D721Med (cell line): ENCODE results near the gene FTO.

Experiments used
- DNase-seq: peaks from one replicate; pipeline ENCODE4 v3.0.0; 2011; ENCODE audit warnings: low spot score; ENCODE audit not compliant: insufficient read length
- FAIRE-seq: peaks from 2 replicates; lab custom pipeline; 2011; peaks lifted over from hg19 to GRCh38; lab: Jason Lieb, UNC
- CTCF ChIP-seq: IDR thresholded peaks from 2 replicates; pipeline ENCODE4 v1.5.1; 2012; ENCODE audit warnings: mild to moderate bottlenecking, control low read depth; ENCODE audit not compliant: insufficient read depth; ENCODE audit errors: missing control alignments

The FTO gene

GRCh38 chr16:53900667-53901066 lies 196.7 kb downstream of the FTO start:
- FAIRE-seq (no peak), DNase-seq (no peak)
- no peak for TF ChIP-seq CTCF

- no peak for TF ChIP-seq CTCF
- FAIRE-seq (no peak), DNase-seq (no peak)
Observed at GRCh38 chr16:53901408-53901807, 197.5 kb downstream of the FTO start.

GRCh38 chr16:53904533-53904932 lies 200.6 kb downstream of the FTO start:
- no peak for DNase-seq
- TF ChIP-seq CTCF, result no peak
- FAIRE-seq, result no peak

- TF ChIP-seq CTCF, result no peak
- DNase-seq (no peak), FAIRE-seq (no peak)
Observed at GRCh38 chr16:53905028-53905427, 201.1 kb downstream of the FTO start.

- TF ChIP-seq CTCF, result no peak
- DNase-seq (no peak), FAIRE-seq (no peak)
Observed at GRCh38 chr16:53908731-53909130, 204.8 kb downstream of the FTO start.

- DNase-seq (no peak), FAIRE-seq (no peak)
- no peak for TF ChIP-seq CTCF
Observed at GRCh38 chr16:53910990-53911389, 207.0 kb downstream of the FTO start.

- FAIRE-seq, result no peak
- TF ChIP-seq CTCF, result no peak
- no peak for DNase-seq
Observed at GRCh38 chr16:53911513-53911912, 207.6 kb downstream of the FTO start.
